Neuronal stem cell (in vitro differentiated cells): Measurements from ENCODE around the gene PTGDR.

ENCODE experiments used
- DNase-seq: peaks from one replicate; pipeline ENCODE4 v3.0.0-alpha.2; 2013; ENCODE audit warnings: low spot score
- H2AFZ ChIP-seq: one replicate; pipeline ENCODE4 v1.6.1; 2013; ENCODE audit warnings: mild to moderate bottlenecking, low read length, inconsistent platforms
- H2AK5ac ChIP-seq: 2 replicates; pipeline ENCODE4 v1.6.1; 2013; ENCODE audit warnings: low read depth, mild to moderate bottlenecking, inconsistent platforms, low read length, moderate library complexity, mixed read lengths
- H2BK120ac ChIP-seq: 2 replicates; pipeline ENCODE4 v1.6.1; 2013; ENCODE audit warnings: low read depth, mild to moderate bottlenecking, inconsistent platforms, low read length, moderate library complexity, mixed read lengths
- H2BK12ac ChIP-seq: one replicate; pipeline ENCODE4 v1.6.1; 2013; ENCODE audit warnings: low read length, inconsistent platforms
- H2BK15ac ChIP-seq: 2 replicates; pipeline ENCODE4 v1.6.1; 2013; ENCODE audit warnings: mild to moderate bottlenecking, low read length, inconsistent platforms, mixed read lengths
- H2BK5ac ChIP-seq: one replicate; pipeline ENCODE4 v1.6.1; 2013; ENCODE audit warnings: inconsistent platforms, mild to moderate bottlenecking, low read length, moderate library complexity
- H3K14ac ChIP-seq: one replicate; pipeline ENCODE4 v1.6.1; 2013; ENCODE audit warnings: low read length, inconsistent platforms
- H3K18ac ChIP-seq: 2 replicates; pipeline ENCODE4 v1.6.1; 2013; ENCODE audit warnings: low read length, inconsistent platforms
- H3K23ac ChIP-seq: 2 replicates; pipeline ENCODE4 v1.6.1; 2013; ENCODE audit warnings: low read depth, mild to moderate bottlenecking, mixed read lengths, low read length, inconsistent platforms; ENCODE audit not compliant: poor library complexity
- H3K27ac ChIP-seq: replicated peaks from 3 replicates; pipeline ENCODE4 v1.5.1; 2013; ENCODE audit warnings: low read length, inconsistent platforms
- H3K27me3 ChIP-seq, 3 experiments: 2 replicates each; pipeline ENCODE4 v1.6.1; 2013; ENCODE audit warnings: low read length in 3 of 3, mild to moderate bottlenecking in 2 of 3, inconsistent platforms in 1 of 3, low read depth in 1 of 3, mixed read lengths in 1 of 3, moderate library complexity in 1 of 3; ENCODE audit not compliant: control insufficient read depth in 3 of 3, insufficient read depth in 3 of 3
- H3K36me3 ChIP-seq, 2 donors: replicated peaks in 1 of 2; 2 replicates each; pipeline ENCODE4 v1.6.1; 2013; ENCODE audit warnings: low read length in 2 of 2; ENCODE audit not compliant: control insufficient read depth in 2 of 2, insufficient read depth in 2 of 2
- H3K4ac ChIP-seq: 2 replicates; pipeline ENCODE4 v1.6.1; 2013; ENCODE audit warnings: inconsistent platforms, mild to moderate bottlenecking, low read length, moderate library complexity
- H3K4me1 ChIP-seq, 2 donors: 1 replicate in 1 of 2; 2 replicates in 1 of 2; pipeline ENCODE4 v1.6.1; 2013; ENCODE audit warnings: low read length in 2 of 2, low read depth in 1 of 2; ENCODE audit not compliant: control insufficient read depth in 2 of 2, insufficient read depth in 1 of 2
- H3K4me2 ChIP-seq: one replicate; pipeline ENCODE4 v1.6.1; 2013; ENCODE audit warnings: mild to moderate bottlenecking, low read length, inconsistent platforms; ENCODE audit not compliant: insufficient read depth, poor library complexity, severe bottlenecking
- H3K4me3 ChIP-seq, 2 donors: 2 replicates each; pipeline ENCODE4 v1.5.1; 2013; ENCODE audit warnings: low read length in 2 of 2, mild to moderate bottlenecking in 2 of 2, inconsistent platforms in 1 of 2, moderate library complexity in 1 of 2
- H3K79me1 ChIP-seq: one replicate; pipeline ENCODE4 v1.6.1; 2013; ENCODE audit warnings: low read depth, mild to moderate bottlenecking, inconsistent platforms, low read length, moderate library complexity
- H3K9ac ChIP-seq: one replicate; pipeline ENCODE4 v1.6.1; 2013; ENCODE audit warnings: mild to moderate bottlenecking, low read depth, low read length, inconsistent platforms; ENCODE audit not compliant: poor library complexity
- H3K9me3 ChIP-seq, 2 donors: replicated peaks in 1 of 2; 2 replicates each; pipeline versions ENCODE3 to v1.6.1; 2013; ENCODE audit warnings: low read length in 2 of 2, mild to moderate bottlenecking in 2 of 2, inconsistent platforms in 1 of 2, low read depth in 1 of 2, mixed read lengths in 1 of 2, moderate library complexity in 1 of 2; ENCODE audit not compliant: control insufficient read depth in 2 of 2, insufficient read depth in 1 of 2
- H4K8ac ChIP-seq: one replicate; pipeline ENCODE4 v1.6.1; 2013; ENCODE audit warnings: low read depth, mild to moderate bottlenecking, inconsistent platforms, low read length, moderate library complexity
- H4K91ac ChIP-seq: one replicate; pipeline ENCODE4 v1.6.1; 2013; ENCODE audit warnings: low read length, low read depth, mild to moderate bottlenecking, inconsistent platforms; ENCODE audit not compliant: poor library complexity
- WGBS, 2 donors: extraction: QIAGEN DNeasy Blood & Tissue Kit; methylation state at CpG; one replicate each; pipeline ENCODE4 v1.1.7; 2013; ENCODE audit warnings: missing lambda C conversion rate in 2 of 2, mixed read lengths in 1 of 2; ENCODE audit not compliant: insufficient read length in 2 of 2, insufficient replicate concordance in 1 of 2; ENCODE audit errors: extremely low coverage in 2 of 2; 5-methylcytosine and 5-hydroxymethylcytosine counted together

PTGDR gene

DNA sequence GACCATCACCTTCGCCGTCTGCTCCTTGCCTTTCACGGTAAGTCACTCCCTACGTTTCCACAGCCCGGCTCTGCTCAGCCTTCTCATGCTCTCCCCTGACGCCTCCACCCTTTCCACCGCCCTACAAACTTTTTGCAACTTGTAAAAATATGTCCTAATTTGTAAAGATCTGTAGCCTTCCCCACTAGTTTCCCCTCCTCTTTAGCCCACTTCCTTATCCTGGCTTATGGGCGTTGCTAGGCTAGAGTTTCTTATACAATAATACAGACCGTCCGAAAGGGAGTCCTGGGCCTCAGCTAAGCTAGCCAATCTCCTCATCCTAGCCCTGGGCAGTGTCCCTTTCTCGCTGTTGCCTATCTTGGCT lies 47.8 kb downstream of the PTGDR start:
- H4K8ac ChIP-seq, result no peak overlapping the region
- H3K4me1 ChIP-seq, result peaks cover 7% of the 10 kb centered on the region in 2 donors
- H3K4me3 ChIP-seq, result peak overlapping the region in 1 of 2 donors; percentile 79
- H3K36me3 ChIP-seq, result no peaks in the 10 kb centered on the region
- no peak overlapping the region for H3K18ac ChIP-seq
- no peak overlapping the region for H2BK120ac ChIP-seq
- WGBS, 2 donors, result no CpG with 5 or more reads among the region's 11 CpGs
- no peak overlapping the region for H3K14ac ChIP-seq
- no peak overlapping the region for H3K4ac ChIP-seq
- H2BK5ac ChIP-seq, result no peak overlapping the region
- peak overlapping the region; percentile 92 for H2AFZ ChIP-seq
- no peak overlapping the region for H2AK5ac ChIP-seq
- no peaks in the 10 kb centered on the region for H3K79me1 ChIP-seq
- H3K23ac ChIP-seq, result no peak overlapping the region
- DNase-seq, result no peak
- H3K9ac ChIP-seq, result no peak overlapping the region
- no peak overlapping the region for H3K27ac ChIP-seq
- H2BK15ac ChIP-seq, result no peak overlapping the region
- peak overlapping the region; percentile 91 for H3K4me2 ChIP-seq
- H3K9me3 ChIP-seq, result peaks cover 0 to 6% of the 10 kb centered on the region in 2 donors
- H4K91ac ChIP-seq, result no peak overlapping the region
- peaks cover 9 to 91% (median 45%) of the 10 kb centered on the region in 3 experiments for H3K27me3 ChIP-seq
- no peak overlapping the region for H2BK12ac ChIP-seq

DNA sequence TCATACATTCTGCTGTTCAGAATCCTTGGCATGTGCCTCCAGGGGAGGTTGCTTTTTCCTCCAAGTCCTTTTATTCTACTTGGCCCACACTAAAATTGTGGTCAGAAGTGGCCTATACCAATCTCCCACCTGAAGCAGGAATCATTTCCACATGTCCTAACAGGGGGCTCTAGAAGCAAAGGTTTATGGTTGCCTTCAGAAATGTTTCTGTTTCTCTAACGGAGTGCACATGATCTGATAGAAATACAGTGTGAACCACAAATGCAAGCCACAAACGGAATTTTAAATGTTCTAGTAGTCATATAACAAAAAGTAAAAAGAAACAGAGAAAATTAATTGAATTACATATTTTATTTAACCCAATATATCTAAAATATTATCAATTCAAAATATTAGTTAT lies 50.6 kb downstream of the PTGDR start:
- Histone ChIP-seq H2BK120ac (no peak overlapping the region), H3K23ac (no peak overlapping the region), H4K91ac (no peak overlapping the region), H3K14ac (no peak overlapping the region), H3K79me1 (no peaks in the 10 kb centered on the region), H3K18ac (no peak overlapping the region), H2AK5ac (no peak overlapping the region), H3K27me3 (peaks cover 9 to 68% (median 37%) of the 10 kb centered on the region in 3 experiments), H3K27ac (no peak overlapping the region), H2BK15ac (no peak overlapping the region), H3K4ac (no peak overlapping the region), H3K4me1 (peaks cover 7% of the 10 kb centered on the region in 2 donors), H3K36me3 (no peaks in the 10 kb centered on the region), H3K9ac (no peak overlapping the region), H3K4me2 (no peak overlapping the region), H4K8ac (no peak overlapping the region), H3K9me3 (peaks cover 0 to 6% of the 10 kb centered on the region in 2 donors), H2BK5ac (no peak overlapping the region), H3K4me3 (no peak overlapping the region), H2BK12ac (no peak overlapping the region), H2AFZ (no peak overlapping the region)
- no peak for DNase-seq
- WGBS, 2 donors, result no CpG with 5 or more reads among the region's 2 CpGs

DNA sequence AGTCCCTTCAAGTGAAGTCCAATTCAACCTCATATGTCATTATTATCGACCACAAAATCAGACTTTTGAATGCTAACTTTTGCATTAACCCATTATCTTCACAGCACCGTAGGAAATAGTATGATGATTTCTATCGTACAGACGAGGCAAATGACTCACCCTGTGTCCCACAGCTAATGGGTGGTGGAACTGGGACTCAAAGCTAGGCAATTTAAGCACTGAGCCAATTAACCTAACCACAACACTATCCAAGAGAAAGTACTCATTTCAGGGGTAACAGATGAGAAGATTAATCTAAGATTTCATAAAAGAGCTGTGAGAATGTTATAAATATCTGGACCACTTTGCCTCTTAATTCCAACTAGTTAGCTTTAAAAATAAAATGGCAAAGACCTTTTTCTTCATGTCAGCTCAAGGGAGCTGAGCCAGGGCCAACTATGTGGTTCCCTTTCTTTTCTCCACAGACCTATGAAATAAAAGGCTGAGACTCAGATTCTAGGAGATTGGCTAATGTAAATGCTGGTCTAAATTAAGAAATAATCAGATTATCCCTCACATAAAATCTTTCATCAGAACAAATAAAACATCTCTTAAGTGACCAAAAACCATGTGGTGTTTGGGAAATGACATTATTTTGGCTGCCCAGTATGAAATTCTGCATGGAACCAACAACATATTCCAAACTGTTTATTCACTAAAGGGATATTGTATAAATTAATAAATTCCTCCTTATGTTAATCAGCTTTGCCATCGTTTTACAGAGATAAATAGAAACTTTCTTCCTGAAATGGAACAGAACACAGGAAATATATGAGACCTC lies 51.5 kb downstream of the PTGDR start:
- Histone ChIP-seq H3K27ac (no peak overlapping the region), H3K4me3 (no peak overlapping the region), H3K79me1 (no peaks in the 10 kb centered on the region), H2AK5ac (no peak overlapping the region), H2BK15ac (no peak overlapping the region), H3K14ac (no peak overlapping the region), H3K27me3 (peaks cover 7 to 59% (median 27%) of the 10 kb centered on the region in 3 experiments), H3K4me1 (peaks cover 4 to 7% of the 10 kb centered on the region in 2 donors), H2AFZ (no peak overlapping the region), H3K9me3 (peaks cover under 1 to 6% of the 10 kb centered on the region in 2 donors), H2BK12ac (no peak overlapping the region), H3K23ac (no peak overlapping the region), H4K8ac (no peak overlapping the region), H3K9ac (no peak overlapping the region), H3K18ac (no peak overlapping the region), H3K36me3 (no peaks in the 10 kb centered on the region), H4K91ac (no peak overlapping the region), H2BK5ac (no peak overlapping the region), H2BK120ac (no peak overlapping the region), H3K4ac (no peak overlapping the region), H3K4me2 (no peak overlapping the region)
- no peak for DNase-seq
- WGBS, 2 donors, result no CpG with 5 or more reads among the region's 5 CpGs

DNA sequence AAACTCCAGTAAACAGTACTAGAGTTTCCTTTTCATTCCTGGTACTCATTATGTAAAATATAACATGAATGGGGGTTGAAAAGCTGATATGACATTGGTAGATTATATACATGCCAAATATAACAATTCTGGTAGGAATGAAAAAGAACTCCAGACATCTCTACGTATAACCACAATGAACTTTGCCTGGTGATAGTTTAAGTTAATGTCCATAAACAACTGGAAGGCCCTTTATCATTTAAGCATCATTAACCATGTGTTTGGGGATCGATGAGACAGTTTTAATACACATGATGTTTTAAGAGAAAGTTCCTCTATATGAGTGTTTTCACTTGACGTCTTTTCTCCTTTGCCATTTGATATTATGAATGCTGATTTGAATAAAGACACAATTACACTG lies 52.4 kb downstream of the PTGDR start:
- Histone ChIP-seq H3K27me3 (peaks cover under 1 to 50% (median 18%) of the 10 kb centered on the region in 3 experiments), H3K4me3 (no peak overlapping the region)

More for the DNA sequence above, 52.4 kb downstream of the PTGDR start:
- no peak for DNase-seq
- no peak overlapping the region for H3K4ac ChIP-seq
- H3K9ac ChIP-seq, result no peak overlapping the region
- H3K4me1 ChIP-seq, result peaks cover 0 to 4% of the 10 kb centered on the region in 2 donors
- no peak overlapping the region for H3K4me2 ChIP-seq
- no peaks in the 10 kb centered on the region for H3K36me3 ChIP-seq
- H3K27ac ChIP-seq, result no peak overlapping the region
- H2BK15ac ChIP-seq, result no peak overlapping the region
- H3K14ac ChIP-seq, result no peak overlapping the region
- H3K23ac ChIP-seq, result no peak overlapping the region
- peaks cover 2 to 6% of the 10 kb centered on the region in 2 donors for H3K9me3 ChIP-seq
- no CpG with 5 or more reads among the region's 3 CpGs for WGBS, 2 donors
- H2BK5ac ChIP-seq, result no peak overlapping the region
- H3K18ac ChIP-seq, result no peak overlapping the region
- H2AFZ ChIP-seq, result no peak overlapping the region
- H2BK120ac ChIP-seq, result no peak overlapping the region
- H4K8ac ChIP-seq, result no peak overlapping the region
- H2AK5ac ChIP-seq, result no peak overlapping the region
- H4K91ac ChIP-seq, result no peak overlapping the region
- no peak overlapping the region for H2BK12ac ChIP-seq
- no peaks in the 10 kb centered on the region for H3K79me1 ChIP-seq
